NCI-H1694 (cell line): ENCODE results near the gene GLS.

Experiments used
- DNase-seq: peaks from one replicate; lab custom pipeline; 2025; lab: John Stamatoyannopoulos, UW

Gene GLS

DNA sequence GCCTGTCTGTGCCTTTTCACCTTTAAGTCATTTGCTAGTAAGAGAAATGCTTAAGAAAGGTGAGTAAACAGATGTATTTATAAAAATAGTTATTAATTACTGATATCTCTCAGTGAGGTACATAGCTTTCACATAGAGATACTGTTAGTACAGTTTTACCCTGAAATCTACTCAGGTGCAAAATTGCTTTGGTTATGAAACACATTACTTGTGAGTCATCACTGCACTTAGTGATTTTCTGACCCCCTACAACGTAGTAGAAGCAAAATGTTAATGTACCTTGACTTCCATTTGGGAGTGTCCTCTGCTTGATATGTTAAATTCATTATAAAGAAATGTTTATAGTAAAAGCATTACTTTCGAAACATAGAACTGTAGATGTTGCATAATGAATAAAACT is 6.5 kb downstream of the GLS start:
- DNase-seq: no peak

DNA sequence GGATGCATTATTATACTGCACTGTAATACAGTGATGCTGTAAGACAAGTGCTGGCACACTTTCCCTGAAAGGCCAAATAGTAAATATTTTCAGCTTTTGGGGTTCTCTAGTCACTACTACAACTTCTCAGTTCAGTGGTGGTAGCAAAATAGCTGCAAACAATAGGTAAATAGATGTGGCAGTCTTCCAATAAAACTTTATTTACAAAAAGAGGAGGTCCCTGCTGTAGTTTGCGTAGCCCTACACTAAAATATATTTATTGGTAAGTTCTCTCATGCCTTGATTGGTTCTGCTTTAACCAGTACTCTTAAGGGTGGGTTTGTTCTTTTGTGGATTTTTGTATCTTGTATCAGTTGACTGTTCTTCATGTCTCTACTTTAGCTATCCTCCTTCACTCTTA is 7.8 kb downstream of the GLS start:
- DNase-seq: no peak

DNA sequence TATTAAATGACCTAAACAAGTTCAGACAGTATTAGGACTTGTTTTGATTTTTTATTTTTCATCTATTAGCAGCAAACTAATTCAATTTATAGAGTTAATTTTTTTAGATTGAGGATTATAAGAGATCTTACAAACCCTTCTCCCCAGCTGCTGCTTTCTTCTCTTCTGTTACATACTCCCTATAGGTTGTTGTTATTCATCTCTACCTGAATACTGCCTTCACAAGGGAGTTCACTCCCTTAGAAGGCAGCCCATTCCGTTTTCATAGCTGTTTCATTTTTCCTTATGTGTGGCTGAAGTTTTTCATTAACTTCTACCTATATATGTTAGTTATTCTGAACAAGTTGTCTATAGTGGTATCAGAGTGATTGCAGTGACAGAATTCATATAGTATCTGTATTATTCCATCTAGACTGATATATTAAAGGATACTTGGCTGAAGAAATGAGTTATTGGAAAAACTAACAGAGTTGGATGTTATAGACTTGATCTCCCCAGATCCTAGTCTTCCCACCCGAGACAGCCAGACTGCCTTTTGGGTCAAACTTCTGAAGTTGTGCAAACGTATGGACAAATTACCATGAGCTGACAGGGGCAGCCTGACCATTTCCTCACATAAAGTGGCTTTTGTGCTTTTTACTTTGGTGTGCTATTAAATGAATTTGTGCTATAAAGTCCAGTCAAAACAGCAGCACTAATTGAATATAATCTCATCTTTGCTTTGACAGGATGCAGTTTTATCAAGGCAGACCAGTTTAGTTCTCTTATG is 8.7 kb downstream of the GLS start:
- DNase-seq: no peak

DNA sequence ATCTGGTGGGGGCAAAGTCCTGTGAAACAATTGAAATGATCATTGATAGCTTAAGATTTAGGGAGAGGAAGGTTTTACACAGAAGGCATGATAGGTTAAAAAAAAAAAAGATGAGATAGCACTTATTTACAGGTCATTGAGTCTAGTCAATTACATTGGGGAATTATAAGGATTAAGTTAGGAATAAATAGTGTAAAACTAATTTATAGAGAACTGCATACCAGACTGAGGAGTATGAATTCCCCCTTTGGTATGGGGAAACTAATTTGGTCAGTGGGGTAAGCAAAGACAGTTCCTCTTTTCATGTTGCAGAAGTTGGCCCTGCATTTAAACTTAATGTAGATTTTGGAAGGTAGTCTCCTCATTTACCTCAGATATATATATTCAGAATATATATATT is 10.8 kb downstream of the GLS start:
- no peak for DNase-seq

DNA sequence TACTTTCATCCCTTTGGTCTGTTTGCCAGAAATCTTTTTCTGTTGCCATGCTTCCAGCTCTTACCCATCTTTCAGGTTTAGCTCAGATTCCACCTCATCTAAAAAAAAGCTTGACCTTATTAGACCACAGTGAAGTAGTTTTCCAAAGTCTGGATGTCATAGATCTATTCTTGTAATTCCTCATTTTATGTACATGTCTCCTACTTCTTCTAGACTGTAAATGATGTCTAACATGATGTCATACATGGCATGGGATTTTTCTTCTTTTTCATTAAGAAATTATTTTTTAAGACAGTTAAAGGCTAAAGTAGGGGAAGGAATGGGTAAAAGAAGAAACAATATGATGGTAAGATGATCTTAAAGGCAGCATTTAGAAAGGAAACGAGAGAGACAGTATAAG is 11.3 kb downstream of the GLS start:
- DNase-seq: no peak

DNA sequence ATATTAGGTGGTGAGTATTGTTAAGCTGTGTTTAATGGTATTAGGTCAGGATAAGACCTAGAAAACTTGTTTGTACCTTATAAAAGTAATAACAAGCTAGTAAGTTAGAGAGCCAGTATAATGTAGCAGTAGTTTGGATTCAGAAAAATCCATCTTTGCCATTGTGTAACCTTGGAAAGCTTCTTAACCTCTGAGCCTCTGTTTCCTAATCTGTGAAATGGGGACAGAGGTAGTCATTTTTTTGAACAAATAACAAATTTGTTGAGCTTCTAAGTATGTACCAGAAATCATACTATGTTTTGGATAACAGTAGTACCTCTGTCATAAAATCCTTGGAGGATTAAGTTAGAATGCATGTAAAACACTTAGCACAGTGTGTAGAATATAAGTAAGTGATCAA is 12.5 kb downstream of the GLS start:
- DNase-seq: no peak

DNA sequence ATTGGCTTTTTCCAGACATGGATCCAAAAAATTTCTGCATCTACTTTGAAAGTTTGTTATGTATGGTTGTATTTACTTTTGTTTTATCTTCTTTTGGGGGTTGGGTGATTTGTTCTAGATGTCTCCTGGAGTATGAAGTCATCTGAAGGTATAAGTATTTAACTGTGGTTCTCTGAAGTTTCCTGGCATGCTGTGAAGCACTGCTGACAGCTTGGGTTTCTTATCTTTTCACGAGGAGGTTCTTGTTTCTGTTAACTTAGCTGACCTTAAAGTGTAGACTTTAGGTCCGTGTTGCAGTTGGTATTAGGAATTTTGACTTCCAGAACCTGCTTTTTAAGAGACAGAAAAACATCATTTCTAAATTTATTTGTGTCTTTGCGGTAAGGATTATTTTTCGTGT is 15.9 kb downstream of the GLS start:
- DNase-seq: no peak

DNA sequence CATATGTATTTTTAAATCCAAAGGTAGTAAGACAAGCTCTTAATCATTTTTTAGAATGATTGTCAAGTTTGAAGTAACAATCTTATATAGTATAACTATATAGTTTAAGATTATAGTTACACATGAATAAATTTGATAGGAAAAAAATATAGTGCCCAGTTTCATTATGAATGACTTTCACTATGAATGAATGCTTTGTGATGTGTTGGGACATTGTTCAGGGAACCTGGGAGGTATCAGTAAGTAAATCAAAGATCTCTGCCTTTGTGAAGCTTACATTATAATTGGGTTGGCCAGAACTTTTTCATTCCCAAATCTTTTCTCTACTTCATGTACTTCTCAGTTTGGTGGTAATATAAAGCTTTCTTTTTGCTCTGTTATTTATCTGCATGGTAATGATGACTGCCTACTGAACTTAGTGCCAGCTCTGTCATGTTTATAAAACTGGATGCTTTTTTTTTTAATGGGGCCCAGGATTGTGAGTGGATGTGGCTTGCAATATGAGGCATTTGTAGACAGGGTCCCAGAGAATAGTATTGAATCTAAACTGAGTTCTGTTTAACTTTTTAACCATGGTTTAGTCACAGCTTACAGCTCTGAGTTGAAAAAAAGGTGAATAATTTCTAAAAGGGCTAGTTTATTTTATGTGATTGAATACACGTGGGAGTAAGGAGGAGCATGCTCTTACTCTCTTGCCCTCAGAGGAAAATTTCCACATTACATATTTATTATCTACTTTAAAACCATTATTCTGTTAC is 23.3 kb downstream of the GLS start:
- no peak for DNase-seq

DNA sequence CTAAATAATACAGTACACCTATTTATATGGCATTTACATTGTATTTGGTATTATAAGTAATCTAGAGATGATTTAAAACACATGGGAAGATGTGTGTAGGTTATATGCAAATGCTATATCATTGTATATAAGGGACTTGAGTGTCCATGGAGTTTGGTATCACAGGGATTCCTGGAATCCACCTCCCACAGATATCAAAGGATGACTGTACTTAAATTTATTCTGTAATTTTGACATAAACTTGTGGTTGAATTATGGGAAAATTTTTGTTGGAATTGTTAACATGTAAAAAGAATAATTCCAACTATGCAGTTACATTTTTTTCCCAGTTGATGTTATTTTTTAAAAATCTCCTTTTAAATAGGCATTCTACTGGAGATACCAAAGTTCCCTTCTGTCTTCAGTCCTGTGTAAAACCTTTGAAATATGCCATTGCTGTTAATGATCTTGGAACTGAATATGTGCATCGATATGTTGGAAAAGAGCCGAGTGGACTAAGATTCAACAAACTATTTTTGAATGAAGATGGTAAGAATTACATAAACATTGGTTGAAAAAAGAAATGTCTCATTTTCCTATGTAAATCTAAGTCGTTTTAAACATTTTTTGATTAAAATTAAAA is 24.1 kb downstream of the GLS start:
- no peak for DNase-seq

DNA sequence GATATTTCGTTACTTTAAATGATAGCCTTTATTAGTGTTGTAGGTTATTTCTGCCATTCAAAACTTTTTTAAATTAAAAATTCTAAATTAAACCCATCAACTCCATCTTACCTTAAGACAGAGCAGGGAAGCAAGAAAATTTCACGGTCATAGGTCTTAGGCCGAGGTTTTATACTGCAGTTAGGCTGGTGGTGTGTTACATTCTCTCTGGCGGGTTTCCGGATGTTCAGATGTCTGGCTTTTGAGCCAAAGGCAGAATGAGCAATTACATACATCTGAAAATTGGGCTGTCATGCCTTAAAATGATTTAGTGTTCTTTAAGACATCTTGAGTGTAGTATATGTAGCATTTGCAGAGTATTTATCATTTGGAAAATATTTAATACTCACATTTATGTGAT is 27.9 kb downstream of the GLS start:
- DNase-seq: no peak

DNA sequence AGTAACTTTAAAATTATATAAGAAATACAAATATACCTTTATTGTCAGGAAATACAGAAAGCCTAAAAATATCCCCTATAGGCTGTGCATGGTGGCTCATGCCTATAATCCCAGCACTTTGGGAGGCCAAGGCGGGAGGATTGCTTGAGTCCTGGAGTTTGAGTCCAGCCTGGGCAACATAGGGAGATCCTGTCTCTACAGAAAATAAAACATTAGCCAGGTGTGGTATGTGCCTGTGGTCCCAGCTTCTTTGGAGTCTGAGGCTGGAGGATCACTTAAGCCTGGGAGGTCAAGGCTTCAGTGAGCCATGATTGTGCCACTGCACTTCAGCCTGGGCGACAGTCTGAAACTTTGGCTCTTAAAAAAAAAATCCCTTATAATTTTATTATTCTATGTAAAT is 29.1 kb downstream of the GLS start:
- no peak for DNase-seq

DNA sequence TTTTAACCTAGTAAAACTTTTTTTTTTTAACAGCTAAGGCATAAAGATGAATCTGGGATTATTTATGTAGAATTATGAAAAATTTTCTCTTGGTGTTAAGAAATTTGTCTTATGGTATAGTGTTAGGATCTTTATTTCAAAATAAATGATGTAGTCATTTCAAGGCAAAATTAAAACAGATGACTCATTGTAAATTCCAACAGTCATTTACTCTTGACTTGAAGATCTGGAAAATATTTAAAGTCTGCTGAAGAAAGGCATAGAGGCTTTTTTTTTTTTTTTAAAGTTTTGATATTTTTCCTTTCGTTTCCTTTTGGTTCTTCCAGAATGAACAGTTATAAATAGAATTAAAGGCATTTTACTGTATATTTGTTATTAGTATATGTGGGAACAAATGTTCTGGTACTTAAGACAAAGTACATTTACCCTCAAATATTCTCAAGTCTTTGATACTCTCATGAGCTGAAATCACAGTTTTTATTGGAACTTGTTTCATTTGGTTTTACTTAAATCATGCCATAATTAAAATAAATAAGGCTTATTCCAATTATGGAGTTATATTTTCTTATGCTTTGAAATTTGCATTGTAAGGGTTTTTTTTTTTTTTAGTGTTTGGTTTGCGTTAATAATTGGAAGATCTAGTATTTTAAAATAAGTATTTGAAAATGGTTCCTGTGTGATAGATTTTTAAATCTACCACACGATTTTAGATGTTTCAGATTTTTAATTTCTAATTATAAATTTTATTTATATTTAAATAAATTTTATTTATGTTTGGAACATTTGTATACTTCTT is 29.9 kb downstream of the GLS start:
- no peak for DNase-seq

DNA sequence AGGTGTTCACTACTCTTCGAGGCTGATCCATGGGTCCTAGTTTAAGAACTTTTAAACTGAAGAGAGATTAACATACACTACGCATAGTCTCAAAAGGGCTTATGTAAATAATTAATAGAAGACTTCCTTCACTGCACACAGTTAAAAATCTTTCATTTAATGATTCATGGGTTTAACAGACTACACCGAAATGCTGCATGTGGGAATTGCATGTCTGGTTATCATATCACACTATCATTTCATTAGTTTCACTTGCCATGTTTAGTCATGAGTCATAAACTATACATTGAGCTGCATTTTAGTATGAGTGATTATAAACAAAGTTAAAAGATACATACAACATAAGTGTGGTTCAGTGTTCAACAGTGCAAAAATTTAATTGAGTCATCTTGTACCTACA is 31.2 kb downstream of the GLS start:
- no peak for DNase-seq

DNA sequence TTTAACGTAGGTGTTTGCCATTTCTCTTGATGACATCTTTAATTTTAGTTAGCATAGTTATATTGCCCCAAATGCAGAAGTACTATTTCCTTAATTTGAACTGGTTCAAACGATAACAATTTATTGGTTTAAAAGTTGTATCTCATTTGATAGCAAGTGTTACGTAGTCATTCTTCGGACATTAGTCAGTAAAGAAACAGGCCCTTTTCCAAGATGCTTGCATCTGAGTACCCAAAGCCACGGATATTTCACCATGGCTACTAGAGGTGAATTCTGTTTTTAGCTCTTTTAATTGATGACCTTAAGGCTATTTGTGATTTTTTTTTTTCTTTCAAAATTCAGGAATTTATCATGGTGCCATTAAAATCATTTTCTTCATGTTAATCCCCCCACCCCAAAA is 32.1 kb downstream of the GLS start:
- DNase-seq: no peak

DNA sequence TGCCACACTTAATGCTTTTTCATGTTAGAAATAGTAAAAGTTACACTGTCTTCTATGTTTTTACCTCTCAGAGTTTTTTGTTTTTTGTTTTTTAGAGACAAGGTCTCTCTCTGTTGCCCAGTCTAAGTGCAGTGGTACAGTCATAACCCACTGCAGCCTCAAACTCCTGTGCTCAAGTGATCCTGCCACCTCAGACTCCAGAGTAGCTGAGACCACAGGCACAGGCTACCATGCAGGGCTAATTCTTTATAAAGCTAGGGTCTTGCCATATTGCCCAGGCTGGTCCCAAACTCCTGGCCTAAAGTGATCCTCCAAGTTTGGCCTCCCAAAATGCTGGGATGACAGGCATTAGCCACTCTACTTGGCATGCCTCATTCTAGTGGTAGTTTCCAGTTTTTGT is 33.1 kb downstream of the GLS start:
- no peak for DNase-seq

DNA sequence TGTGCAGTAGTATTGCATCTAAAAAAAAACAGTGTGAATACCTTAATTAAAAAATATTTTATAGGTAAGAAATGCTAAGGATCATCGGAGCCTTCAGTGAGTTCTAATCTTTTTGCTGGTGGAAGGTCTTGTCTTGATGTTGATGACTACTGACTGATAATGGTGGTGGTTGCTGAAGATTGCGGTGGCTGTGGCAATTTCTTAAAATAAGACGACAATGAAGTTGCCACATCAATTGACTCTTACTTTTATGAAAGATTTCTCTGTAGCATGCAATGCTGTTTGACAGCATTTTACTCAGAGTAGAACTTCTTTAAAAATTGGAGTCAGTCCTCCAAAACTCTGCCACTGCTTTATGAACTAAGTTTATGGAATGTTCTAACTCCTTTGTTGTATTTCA is 36.2 kb downstream of the GLS start:
- no peak for DNase-seq

DNA sequence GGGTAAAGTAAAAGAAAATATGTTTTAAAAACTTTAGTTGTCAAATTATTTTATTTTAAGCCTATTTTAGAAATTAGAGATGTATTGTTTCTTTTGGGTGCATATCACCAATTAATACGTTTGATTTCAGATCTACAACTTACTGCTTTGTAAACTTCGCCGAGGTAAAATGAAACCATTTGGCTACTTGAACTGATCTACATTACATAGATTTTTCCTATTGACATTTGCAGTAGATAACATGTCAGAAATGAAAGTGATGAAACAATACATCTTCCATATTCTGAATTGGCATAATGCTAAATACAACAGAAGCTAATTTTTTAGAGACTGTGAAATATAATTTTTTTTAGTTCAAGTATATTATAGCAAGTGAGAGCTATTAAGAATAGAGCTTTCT is 39.5 kb downstream of the GLS start:
- no peak for DNase-seq

DNA sequence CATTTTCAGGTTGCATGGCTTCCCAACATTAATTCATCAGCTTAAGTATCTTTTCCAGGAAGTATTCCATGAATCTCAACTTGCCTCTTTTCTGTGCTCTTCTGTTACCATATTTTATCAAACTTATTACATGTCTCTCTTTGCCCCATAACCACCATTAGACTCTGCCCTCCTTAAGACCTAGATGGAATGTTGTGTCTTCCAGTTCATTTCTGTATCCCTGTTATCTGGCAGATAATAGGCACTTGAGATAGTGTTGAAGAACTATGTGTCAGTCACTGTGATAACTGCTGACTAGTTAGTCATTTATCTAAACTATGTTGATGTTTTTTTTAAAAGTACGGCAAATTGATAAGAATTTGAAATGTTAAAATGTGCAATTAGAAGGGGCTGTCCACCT is 41.8 kb downstream of the GLS start:
- DNase-seq: no peak

DNA sequence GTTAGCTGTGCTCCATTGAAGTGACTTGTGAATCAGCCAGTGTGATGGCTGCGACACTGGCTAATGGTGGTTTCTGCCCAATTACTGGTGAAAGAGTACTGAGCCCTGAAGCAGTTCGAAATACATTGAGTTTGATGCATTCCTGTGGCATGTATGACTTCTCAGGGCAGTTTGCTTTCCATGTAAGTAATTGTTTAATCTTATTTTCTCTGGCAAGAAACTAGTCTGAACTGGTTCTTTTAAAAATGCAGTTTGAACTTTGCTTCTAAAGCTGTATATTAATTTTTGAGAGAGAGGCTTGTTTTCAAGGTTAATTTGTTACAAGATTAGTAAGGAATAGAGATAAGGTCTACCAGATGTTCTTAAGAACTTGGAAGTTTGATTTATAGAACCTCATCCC is 46.7 kb downstream of the GLS start:
- no peak for DNase-seq

DNA sequence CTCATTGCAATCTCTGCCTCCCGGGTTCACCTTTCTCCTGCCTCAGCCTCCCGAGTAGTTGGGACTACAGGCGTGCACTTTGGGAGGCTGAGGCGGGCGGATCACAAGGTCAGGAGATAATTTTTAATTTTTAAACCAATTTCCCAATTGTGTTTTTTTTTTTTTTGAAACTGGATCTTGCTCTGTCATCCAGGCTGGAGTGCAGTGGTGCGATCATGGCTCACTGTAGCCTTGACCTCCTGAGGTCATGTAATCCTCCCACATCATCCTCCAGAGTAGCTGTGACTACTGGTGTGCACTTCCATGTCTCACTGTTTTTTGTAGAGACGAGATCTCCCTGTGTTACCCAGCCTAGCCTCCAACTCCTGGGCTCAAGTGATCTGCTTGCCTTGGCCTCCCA is 49.3 kb downstream of the GLS start:
- DNase-seq: no peak

DNA sequence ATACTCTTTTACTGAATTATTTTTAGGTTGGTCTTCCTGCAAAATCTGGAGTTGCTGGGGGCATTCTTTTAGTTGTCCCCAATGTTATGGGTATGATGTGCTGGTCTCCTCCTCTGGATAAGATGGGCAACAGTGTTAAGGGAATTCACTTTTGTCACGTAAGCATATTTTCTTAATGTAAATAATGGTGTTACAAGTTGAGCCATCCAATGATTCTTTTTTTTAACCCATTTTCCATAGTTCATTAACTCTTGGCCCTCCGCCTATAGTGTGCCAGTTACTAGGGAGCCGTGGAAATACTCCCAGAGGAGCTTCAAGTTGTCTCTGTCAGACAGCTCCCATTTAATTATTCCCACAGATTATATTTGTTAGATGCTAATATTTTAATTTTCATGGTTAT is 49.8 kb downstream of the GLS start:
- DNase-seq: peak; percentile 31

DNA sequence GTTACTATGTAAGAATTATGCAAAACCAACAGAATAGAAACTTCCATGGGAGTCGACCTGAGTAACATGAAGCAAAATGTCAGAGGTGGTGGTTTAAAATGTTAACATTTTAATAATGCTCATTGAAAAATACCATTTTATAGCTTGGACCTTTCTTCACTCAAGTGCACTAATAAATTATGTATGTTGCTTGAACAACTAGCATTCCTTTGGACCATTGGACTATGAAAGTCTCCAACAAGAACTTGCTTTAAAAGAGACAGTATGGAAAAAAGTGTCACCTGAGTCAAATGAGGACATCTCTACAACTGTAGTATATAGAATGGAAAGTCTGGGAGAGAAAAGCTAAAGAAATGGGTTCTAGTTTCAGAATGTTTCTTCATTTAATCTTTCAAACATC is 51.9 kb downstream of the GLS start:
- DNase-seq: no peak

DNA sequence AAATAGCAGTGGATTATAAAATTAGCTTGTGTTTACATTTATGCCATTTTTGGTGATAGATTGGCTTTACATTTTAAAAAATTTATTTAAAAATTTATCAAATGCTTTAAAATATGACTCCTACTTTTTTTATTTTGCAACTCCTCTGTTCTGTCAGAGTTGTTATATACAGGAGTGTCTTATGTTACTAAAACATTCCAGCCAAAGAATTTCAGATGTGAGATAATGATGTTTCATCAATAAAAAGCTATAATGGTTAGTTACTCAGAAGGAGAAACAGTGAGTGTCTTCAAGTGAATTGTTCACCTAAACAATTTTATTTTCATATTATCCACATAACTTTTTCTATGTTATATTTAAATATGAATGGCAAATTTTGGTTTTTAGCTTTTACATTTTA is 52.7 kb downstream of the GLS start:
- no peak for DNase-seq
